GM19043 (cell line): ENCODE measurements around the gene SOX12.
"Not testable (repeated sequence)": the region's sequence is repeated elsewhere in the genome, so short reads cannot be mapped to it uniquely, and the experiment has no call there.

Source experiments
- ATAC-seq: cut with Tn5 transposase; IDR thresholded peaks from one replicate; pipeline ENCODE4 v1.9.1; 2021; ENCODE audit warnings: low read depth; ENCODE audit not compliant: unreplicated experiment

Gene SOX12

DNA sequence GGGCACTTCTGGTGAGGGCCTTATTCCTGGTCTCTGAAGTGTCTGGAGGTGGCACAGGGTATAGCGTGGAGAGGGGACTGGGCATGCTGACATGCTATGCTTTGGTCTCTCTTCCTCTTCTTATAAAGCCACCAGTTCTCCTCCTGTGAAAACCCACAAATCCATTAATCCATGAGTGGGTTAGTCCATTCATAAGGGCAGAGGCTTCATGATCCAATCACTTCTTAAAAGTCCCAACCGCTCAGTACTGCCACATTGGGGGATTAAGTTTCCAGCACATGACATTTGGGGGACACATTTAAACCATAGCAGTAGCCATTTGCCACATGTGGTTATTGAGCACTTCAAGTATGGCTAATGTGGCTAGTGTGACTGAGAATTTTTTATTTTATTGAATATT lies 51.4 kb downstream of the SOX12 start:
- ATAC-seq = no peak

- not testable (repeated sequence) for ATAC-seq
These were observed 52.2 kb downstream of the SOX12 start for GRCh38 chr20:377578-377977.

DNA sequence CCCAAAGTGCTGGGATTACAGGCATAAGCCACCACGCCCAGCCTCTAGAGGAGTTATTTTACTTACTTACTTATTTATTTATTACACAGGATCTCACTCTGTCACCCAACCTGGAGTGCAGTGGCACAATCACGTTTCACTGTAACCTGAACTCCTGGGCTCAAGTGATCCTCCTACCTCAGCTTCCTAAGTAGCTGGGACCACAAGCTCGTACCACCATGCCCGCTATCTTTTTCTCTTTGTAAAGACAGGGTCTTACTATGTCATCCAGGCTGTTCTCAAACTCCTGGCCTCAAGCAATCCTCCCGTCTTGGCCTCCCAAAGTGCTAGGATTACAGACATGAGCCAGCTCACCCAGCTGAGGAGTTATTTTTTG lies 53.6 kb downstream of the SOX12 start:
- ATAC-seq = no peak
